ENCODE data around the gene RBL2. TPM values are rescaled to one million over a fixed set of nuclear protein-coding genes. Genes with fewer than 3 reads are reported as not detected.
"Not testable (repeated sequence)": the region's sequence is repeated elsewhere in the genome, so short reads cannot be mapped to it uniquely, and the experiment has no call there.

Gene RBL2
- total RNA-seq, 1 donor from 2014 or later: 28.5 TPM

DNA sequence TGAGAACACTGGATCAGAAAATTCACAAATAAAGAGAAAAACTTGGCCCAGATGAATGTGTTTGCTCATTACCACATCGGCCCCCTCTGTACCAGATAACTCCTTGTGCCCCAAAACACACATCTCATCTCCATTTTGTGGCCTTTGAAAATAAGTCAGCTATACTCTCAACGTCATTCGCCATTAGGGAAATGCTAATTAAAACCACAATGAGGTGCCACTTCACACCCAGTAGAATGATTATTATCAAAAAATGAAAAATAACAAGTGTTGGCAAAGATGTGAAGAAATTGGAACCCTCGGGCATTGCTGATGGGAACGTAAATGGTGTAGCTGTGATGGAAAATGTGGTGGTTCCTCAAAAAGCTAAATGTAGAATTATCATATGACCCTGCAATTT is 103.4 kb downstream of the RBL2 start:
- H3K36me3 Mint-ChIP-seq (ENCODE audit: low read depth): no peaks in the 10 kb centered on the region

DNA sequence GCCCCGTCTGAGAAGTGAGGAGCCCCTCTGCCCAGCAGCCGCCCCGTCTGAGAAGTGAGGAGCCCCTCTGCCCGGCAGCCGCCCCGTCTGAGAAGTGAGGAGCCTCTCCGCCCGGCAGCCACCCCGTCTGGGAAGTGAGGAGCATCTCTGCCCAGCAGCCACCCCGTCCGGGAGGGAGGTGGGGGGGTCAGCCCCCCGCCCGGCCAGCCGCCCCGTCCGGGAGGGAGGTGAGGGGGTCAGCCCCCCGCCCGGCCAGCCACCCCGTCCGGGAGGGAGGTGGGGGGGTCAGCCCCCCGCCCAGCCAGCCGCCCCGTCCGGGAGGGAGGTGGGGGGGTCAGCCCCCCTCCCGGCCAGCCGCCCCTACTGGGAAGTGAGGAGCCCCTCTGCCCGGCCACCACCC is 105.1 kb downstream of the RBL2 start:
- not testable (repeated sequence) for H3K36me3 Mint-ChIP-seq (ENCODE audit: low read depth); H3K9me3 Mint-ChIP-seq (ENCODE audit: low read depth); H3K4me1 Mint-ChIP-seq (ENCODE audit: low read depth); H3K4me3 Mint-ChIP-seq (ENCODE audit: unreplicated experiment); DNase-seq (ENCODE audit: low spot score); H3K27ac Mint-ChIP-seq (ENCODE audit: unreplicated experiment)
- peaks cover 12% of the 10 kb centered on the region for H3K27me3 Mint-ChIP-seq (ENCODE audit: low read depth)

More for the DNA sequence above, 103.4 kb downstream of the RBL2 start:
- Mint-ChIP-seq H3K4me1 (ENCODE audit: low read depth) (no peaks in the 10 kb centered on the region), H3K27me3 (ENCODE audit: low read depth) (peaks cover 4% of the 10 kb centered on the region), H3K4me3 (ENCODE audit: unreplicated experiment) (no peak overlapping the region), H3K9me3 (ENCODE audit: low read depth) (no peaks in the 10 kb centered on the region), H3K27ac (ENCODE audit: unreplicated experiment) (no peak overlapping the region)
- TF ChIP-seq, protein P1, sequence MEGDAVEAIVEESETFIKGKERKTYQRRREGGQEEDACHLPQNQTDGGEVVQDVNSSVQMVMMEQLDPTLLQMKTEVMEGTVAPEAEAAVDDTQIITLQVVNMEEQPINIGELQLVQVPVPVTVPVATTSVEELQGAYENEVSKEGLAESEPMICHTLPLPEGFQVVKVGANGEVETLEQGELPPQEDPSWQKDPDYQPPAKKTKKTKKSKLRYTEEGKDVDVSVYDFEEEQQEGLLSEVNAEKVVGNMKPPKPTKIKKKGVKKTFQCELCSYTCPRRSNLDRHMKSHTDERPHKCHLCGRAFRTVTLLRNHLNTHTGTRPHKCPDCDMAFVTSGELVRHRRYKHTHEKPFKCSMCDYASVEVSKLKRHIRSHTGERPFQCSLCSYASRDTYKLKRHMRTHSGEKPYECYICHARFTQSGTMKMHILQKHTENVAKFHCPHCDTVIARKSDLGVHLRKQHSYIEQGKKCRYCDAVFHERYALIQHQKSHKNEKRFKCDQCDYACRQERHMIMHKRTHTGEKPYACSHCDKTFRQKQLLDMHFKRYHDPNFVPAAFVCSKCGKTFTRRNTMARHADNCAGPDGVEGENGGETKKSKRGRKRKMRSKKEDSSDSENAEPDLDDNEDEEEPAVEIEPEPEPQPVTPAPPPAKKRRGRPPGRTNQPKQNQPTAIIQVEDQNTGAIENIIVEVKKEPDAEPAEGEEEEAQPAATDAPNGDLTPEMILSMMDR (IDR thresholded peaks at IDR 0.05): no peak
- no peak for DNase-seq (ENCODE audit: low spot score)

DNA sequence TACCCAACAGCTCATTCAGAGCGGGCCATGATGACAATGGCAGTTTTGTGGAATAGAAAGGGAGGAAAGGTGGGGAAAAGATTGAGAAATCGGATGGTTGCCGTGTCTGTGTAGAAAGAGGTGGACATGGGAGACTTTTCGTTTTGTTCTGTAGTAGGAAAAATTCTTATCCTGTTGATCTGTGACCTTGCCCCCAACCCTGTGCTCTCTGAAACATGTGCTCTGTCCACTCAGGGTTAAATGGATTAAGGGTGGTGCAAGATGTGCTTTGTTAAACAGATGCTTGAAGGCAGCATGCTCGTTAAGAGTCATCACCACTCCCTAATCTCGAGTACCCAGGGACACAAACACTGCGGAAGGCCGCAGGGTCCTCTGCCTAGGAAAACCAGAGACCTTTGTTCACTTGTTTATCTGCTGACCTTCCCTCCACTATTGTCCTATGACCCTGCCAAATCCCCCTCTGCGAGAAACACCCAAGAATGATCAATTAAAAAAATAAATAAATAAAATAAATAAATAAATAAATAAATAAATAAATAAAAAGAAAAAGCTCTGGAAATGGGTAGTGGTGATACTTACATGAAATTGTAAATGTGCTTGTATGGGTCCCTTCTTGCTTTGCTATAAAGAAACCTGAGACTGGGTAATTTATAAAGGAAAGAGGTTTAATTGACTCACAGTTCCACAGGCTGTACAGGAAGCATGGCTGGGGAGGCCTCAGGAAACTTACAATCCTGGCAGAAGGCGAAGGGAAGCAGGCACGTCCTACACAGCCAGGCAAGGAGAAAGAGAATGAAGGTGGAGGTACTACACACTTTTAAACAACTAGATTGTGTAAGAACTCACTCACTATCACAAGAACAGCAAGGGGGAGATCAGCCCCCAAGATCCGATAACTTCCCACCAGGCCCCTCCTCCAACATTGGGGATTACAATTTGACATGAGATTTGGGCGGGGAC is 105.8 kb downstream of the RBL2 start:
- not testable (repeated sequence) for H3K36me3 Mint-ChIP-seq (ENCODE audit: low read depth); H3K27ac Mint-ChIP-seq (ENCODE audit: unreplicated experiment); DNase-seq (ENCODE audit: low spot score); H3K4me3 Mint-ChIP-seq (ENCODE audit: unreplicated experiment); H3K4me1 Mint-ChIP-seq (ENCODE audit: low read depth); H3K9me3 Mint-ChIP-seq (ENCODE audit: low read depth)
- H3K27me3 Mint-ChIP-seq (ENCODE audit: low read depth): peaks cover 17% of the 10 kb centered on the region

Other genes with a start within 250 kb of the RBL2 start
- 33.2 to 42.1 TPM (median 36.1 TPM) in 3 replicates for gene AKTIP, start 68.7 kb downstream of the RBL2 start, total RNA-seq